ENCODE data around the gene STXBP4. TPM values are rescaled to one million over a fixed set of nuclear protein-coding genes. Genes with fewer than 3 reads are reported as not detected.

STXBP4 gene
- total RNA-seq, 1 experiment from 2014 or later, result 16.5 TPM

GRCh38 chr17:55190748-55191147, 222.2 kb downstream of the STXBP4 start:
- Histone ChIP-seq H3T11ph (ENCODE audit: low read length) (no peak overlapping the region), H2BK12ac (ENCODE audit: insufficient read length, low read depth, low read length) (no peak overlapping the region), H3K27ac (ENCODE audit: insufficient read length, low read depth, low read length) (no peak overlapping the region), H3K4me1 (ENCODE audit: insufficient read depth, low read length) (no peaks in the 10 kb centered on the region), H4K5ac (ENCODE audit: insufficient read length, low read depth, low read length) (no peak overlapping the region), H3K9ac (ENCODE audit: extremely low read depth, insufficient read length, low read length) (no peak overlapping the region), H3K23me2 (ENCODE audit: insufficient read length, low read depth, low read length, poor library complexity, severe bottlenecking) (no peaks in the 10 kb centered on the region), H3K4me2 (ENCODE audit: insufficient read depth, insufficient read length, low read length) (no peak overlapping the region), H2BK120ac (ENCODE audit: low read depth, low read length, poor library complexity, severe bottlenecking) (no peak overlapping the region), H2AK5ac (ENCODE audit: insufficient read length, low read length) (no peak overlapping the region), H2AFZ (ENCODE audit: low read length) (no peak overlapping the region), H4K8ac (replicated peaks; ENCODE audit: insufficient read length, low read depth, low read length) (no peak overlapping the region), H3K18ac (ENCODE audit: insufficient read length, low read depth, low read length) (no peak overlapping the region), H4K20me1 (ENCODE audit: control insufficient read depth, insufficient read depth, insufficient read length) (no peaks in the 10 kb centered on the region), H3K4ac (ENCODE audit: low read depth, low read length) (no peak overlapping the region), H3K9me3 (ENCODE audit: control insufficient read depth, low read depth, low read length) (no peaks in the 10 kb centered on the region), H2BK5ac (ENCODE audit: insufficient read length, low read length) (no peak overlapping the region), H2BK20ac (ENCODE audit: low read depth, low read length, poor library complexity, severe bottlenecking) (no peak overlapping the region), H3K27me3 (ENCODE audit: insufficient read depth, low read length) (no peaks in the 10 kb centered on the region), H2BK15ac (ENCODE audit: low read depth, low read length) (no peak overlapping the region), H3K79me2 (ENCODE audit: insufficient read depth, low read length) (no peaks in the 10 kb centered on the region), H4K91ac (ENCODE audit: insufficient read length, low read depth, low read length) (no peak overlapping the region), H3K79me1 (ENCODE audit: insufficient read depth, low read depth, low read length, poor library complexity, severe bottlenecking) (no peaks in the 10 kb centered on the region), H3K23ac (ENCODE audit: insufficient read length, low read depth, low read length) (no peak overlapping the region), H3K14ac (ENCODE audit: insufficient read depth, low read length) (no peak overlapping the region), H3K56ac (ENCODE audit: insufficient read length, low read depth, low read length) (no peak overlapping the region)
- no peak for DNase-seq
- no peaks in the 10 kb centered on the region; the same call in 1 of the 2 replicates for H3K27me3 Mint-ChIP-seq (ENCODE audit: low read depth)
- WGBS (ENCODE audit: extremely low coverage, insufficient read length, low lambda C conversion rate), result no CpG with 5 or more reads among the region's 2 CpGs
- no peaks in the 10 kb centered on the region for H3K9me3 Mint-ChIP-seq
- no peak overlapping the region for H3K4me3 Mint-ChIP-seq
- no peak overlapping the region for H3K27ac Mint-ChIP-seq
- no peaks in the 10 kb centered on the region for H3K36me3 Mint-ChIP-seq (ENCODE audit: insufficient read depth in 1 of 3, low read depth in 3 of 3)
- TF ChIP-seq CTCF (conservative IDR thresholded peaks at IDR 0.05), result no peak
- H3K4me1 Mint-ChIP-seq, result no peaks in the 10 kb centered on the region

Data from H9 (cell line).